Hepatocyte (in vitro differentiated cells): ENCODE measurements around the gene OXSM.

Source experiments
- CTCF ChIP-seq: fragments of 200-600 bp; sonication (generic); IDR thresholded peaks from 2 replicates; pipeline ENCODE4 v1.5.1; 2016; ENCODE audit warnings: antibody characterized with exemption, mild to moderate bottlenecking; ENCODE audit not compliant: poor library complexity
- EZH2phosphoT487 ChIP-seq: fragments of 200-600 bp; sonication (generic); IDR thresholded peaks from one replicate; pipeline ENCODE4 v1.6.1; 2018; ENCODE audit warnings: antibody characterized with exemption, mild to moderate bottlenecking, low read depth, moderate library complexity; ENCODE audit not compliant: unreplicated experiment, severe bottlenecking

GRCh38 chr3:25817107-25817506, 27.2 kb downstream of the OXSM start:
- no peak for TF ChIP-seq CTCF
- no peak for TF ChIP-seq EZH2phosphoT487
